A673 (cell line): ENCODE measurements around the gene NHLH2.

Experiments
- CTCF ChIP-seq: fragments of 300-800, 200-600 bp; sonication (generic); conservative IDR thresholded peaks from 2 replicates; pipeline ENCODE4 v1.5.1; 2017; ENCODE audit warnings: low read depth, mild to moderate bottlenecking, antibody characterized with exemption, low read length, moderate library complexity, mixed read lengths
- EZH2 ChIP-seq: fragments of 200-600 bp; sonication (generic); IDR thresholded peaks from 2 replicates; pipeline ENCODE4 v1.6.1; 2017; ENCODE audit warnings: borderline replicate concordance, low read depth, mild to moderate bottlenecking, mixed read lengths, antibody characterized with exemption, low read length; ENCODE audit not compliant: poor library complexity, severe bottlenecking

DNA sequence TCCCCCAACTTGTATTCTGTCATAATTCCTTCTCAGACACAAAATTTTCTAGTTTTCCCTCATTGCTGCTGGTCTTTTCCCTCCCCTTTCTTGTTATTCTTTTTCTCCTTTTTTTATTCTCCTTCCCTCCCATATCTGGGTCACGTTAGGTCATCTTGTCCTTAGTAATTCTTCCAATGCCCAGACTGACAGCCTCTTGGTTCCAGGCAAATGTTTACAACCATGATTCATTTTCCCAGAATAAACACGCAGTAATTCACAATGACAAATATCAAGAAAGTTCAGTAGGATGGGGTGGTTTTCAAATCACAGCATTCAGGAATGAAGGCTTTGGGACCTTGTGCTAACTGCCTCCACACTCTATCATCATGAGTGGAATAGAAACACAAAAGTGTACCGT is 25.2 kb downstream of the NHLH2 start:
- no peak for TF ChIP-seq CTCF
- no peak for TF ChIP-seq EZH2
